Gastroesophageal sphincter (tissue), 3 donors: ENCODE measurements around the gene POU2F1.

Source experiments
- EP300 ChIP-seq: sonication (generic); formaldehyde crosslinking; IDR thresholded peaks from one replicate; pipeline ENCODE4 v1.6.1; 2017; ENCODE audit warnings: antibody characterized with exemption, mild to moderate bottlenecking
- POLR2A ChIP-seq, 2 donors: fragments of 450-650 bp; IDR thresholded peaks; one replicate each; pipeline ENCODE4 v1.6.1; 2017; ENCODE audit warnings: antibody characterized with exemption in 2 of 2, mild to moderate bottlenecking in 2 of 2, moderate library complexity in 1 of 2
- POLR2AphosphoS5 ChIP-seq: sonication (generic); formaldehyde crosslinking; IDR thresholded peaks from one replicate; pipeline ENCODE4 v1.6.1; 2017; ENCODE audit warnings: antibody characterized with exemption
- TF ChIP-seq, protein P1 (sequence below), 4 experiments: fragments of 200-600 bp in 2 of 4; fragments of 450-650 bp in 2 of 4; sonication (generic) in 1 of 4; IDR thresholded peaks; one replicate each; pipeline ENCODE4 v1.5.1; 2017 to 2019; ENCODE audit warnings: antibody characterized with exemption in 4 of 4, mild to moderate bottlenecking in 2 of 4, moderate library complexity in 2 of 4

DNA sequence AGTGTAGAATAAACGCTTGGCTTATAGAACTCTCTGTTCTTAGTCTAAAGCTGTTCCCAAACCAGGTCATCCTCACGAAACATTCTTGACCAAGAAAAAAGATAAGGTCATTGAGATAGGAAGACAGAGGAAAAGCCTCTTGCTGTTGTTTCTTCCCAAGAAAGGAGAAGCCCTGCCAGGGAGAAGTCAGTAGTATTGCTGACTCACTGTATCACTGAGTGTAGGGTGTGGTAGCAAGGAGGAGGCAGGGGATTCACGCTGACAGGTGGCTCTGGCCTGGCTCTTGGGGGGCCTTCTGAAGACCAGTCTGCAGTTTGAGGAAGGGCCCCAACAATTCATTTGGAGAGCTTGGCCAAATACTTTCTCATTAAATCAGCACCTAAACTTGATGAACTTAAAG lies 199.8 kb downstream of the POU2F1 start:
- TF ChIP-seq, protein P1, sequence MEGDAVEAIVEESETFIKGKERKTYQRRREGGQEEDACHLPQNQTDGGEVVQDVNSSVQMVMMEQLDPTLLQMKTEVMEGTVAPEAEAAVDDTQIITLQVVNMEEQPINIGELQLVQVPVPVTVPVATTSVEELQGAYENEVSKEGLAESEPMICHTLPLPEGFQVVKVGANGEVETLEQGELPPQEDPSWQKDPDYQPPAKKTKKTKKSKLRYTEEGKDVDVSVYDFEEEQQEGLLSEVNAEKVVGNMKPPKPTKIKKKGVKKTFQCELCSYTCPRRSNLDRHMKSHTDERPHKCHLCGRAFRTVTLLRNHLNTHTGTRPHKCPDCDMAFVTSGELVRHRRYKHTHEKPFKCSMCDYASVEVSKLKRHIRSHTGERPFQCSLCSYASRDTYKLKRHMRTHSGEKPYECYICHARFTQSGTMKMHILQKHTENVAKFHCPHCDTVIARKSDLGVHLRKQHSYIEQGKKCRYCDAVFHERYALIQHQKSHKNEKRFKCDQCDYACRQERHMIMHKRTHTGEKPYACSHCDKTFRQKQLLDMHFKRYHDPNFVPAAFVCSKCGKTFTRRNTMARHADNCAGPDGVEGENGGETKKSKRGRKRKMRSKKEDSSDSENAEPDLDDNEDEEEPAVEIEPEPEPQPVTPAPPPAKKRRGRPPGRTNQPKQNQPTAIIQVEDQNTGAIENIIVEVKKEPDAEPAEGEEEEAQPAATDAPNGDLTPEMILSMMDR (IDR thresholded peaks at IDR 0.05): no peak
- TF ChIP-seq POLR2A (IDR thresholded peaks at IDR 0.05) (no peak), EP300 (no peak), POLR2AphosphoS5 (no peak)
